GM13976 (cell line): Measurements from ENCODE around the gene FRYL.

Experiments
- DNase-seq: peaks from one replicate; pipeline ENCODE4 v3.0.0; 2012; ENCODE audit warnings: low spot score
- in situ Hi-C: fragments of 300-500 bp; cut with MboI; formaldehyde crosslinking; loops from one replicate; pipeline ENCODE4 v1.12.0; 2022; ENCODE audit warnings: low sequenced_read_pairs, mixed read lengths, inconsistent platforms; ENCODE audit not compliant: unreplicated experiment
- TF ChIP-seq, protein P1 (sequence below): IDR thresholded peaks from 2 replicates; pipeline ENCODE4 v1.5.1; 2012; ENCODE audit warnings: borderline replicate concordance, mild to moderate bottlenecking; ENCODE audit not compliant: insufficient read depth; ENCODE audit errors: extremely low read depth, missing control alignments, control extremely low read depth

The FRYL gene

DNA sequence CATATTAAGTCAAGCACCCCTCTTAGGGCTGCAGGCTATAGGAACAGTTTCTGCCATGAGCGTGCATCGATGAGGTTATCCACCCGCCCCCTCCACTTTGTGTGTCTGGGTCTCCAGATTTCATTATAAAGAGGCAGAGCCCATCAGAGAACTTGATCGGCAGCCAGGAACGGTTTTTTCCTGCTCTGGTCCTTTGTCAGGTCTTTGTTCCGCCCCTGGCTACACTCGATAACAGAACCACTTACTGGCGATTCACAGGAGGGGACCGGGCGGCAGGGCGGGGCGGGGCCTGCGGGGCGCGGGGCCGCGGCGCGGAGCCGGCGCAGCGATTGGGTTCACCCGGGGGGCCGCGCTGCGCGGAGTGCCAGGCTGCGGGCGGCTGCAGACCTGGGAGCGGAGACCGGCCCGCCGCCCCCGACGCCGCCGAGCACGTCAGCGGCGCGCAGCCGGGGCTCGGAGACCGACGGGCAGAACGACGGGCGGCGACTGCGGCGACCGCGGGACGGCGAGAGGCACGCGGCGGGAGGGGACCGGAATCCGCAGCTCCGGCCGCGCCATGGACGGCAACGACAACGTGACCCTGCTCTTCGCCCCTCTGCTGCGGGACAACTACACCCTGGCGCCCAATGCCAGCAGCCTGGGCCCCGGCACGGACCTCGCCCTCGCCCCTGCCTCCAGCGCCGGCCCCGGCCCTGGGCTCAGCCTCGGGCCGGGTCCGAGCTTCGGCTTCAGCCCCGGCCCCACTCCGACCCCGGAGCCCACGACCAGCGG lies 296.9 kb downstream of the FRYL start, which contains the start of gene SLC10A4:
Gene SLC10A4 (plus strand): TSS at position 338 of the 771 bp plus-strand sequence. CDS start 219 bp downstream, at position 557.
- TF ChIP-seq, protein P1, sequence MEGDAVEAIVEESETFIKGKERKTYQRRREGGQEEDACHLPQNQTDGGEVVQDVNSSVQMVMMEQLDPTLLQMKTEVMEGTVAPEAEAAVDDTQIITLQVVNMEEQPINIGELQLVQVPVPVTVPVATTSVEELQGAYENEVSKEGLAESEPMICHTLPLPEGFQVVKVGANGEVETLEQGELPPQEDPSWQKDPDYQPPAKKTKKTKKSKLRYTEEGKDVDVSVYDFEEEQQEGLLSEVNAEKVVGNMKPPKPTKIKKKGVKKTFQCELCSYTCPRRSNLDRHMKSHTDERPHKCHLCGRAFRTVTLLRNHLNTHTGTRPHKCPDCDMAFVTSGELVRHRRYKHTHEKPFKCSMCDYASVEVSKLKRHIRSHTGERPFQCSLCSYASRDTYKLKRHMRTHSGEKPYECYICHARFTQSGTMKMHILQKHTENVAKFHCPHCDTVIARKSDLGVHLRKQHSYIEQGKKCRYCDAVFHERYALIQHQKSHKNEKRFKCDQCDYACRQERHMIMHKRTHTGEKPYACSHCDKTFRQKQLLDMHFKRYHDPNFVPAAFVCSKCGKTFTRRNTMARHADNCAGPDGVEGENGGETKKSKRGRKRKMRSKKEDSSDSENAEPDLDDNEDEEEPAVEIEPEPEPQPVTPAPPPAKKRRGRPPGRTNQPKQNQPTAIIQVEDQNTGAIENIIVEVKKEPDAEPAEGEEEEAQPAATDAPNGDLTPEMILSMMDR, result no peak
- peak; percentile 63 for DNase-seq
- in situ Hi-C loops, result no loop called here

DNA sequence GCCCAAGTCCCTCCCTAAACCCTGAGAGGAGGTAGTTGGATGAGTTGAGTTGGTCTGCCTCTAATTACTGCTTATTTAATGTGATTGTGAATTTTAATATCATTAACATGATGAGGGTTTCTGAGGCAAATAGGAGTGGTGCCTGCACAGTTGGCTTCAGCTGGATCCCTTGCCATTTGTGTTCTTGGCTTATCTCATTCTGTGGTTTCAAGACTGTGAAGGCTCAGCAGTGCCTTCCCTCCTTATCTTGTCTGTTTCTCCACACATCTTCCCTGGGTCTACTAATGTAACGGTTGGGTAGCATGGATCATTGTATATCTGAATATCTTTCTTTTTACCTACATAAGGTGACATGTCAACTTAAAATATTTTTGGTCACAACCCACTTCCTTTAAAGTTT lies 298.5 kb downstream of the FRYL start:
- in situ Hi-C loops, result no loop called here
- no peak for DNase-seq
- TF ChIP-seq, protein P1, result no peak

DNA sequence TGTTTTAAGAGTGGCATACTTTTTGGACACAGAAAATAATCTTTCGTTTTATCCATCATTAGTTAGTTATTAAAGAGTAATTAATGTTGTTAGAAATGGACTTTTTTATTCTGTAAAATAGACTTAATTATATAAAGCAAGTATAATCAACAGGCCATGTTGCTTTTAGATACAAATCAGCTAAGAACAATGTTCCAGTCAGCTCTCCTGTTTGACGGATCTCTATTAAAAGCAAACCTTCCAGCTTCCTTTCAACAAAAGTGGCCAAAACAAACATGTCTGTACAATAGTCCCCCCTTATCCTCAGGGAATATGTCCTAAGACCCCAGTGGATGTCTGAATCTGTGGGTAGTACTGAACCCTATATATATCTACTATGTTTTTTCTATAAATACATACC lies 301.8 kb downstream of the FRYL start:
- DNase-seq, result no peak
- TF ChIP-seq, protein P1, result no peak
- in situ Hi-C loops, result no loop called here

DNA sequence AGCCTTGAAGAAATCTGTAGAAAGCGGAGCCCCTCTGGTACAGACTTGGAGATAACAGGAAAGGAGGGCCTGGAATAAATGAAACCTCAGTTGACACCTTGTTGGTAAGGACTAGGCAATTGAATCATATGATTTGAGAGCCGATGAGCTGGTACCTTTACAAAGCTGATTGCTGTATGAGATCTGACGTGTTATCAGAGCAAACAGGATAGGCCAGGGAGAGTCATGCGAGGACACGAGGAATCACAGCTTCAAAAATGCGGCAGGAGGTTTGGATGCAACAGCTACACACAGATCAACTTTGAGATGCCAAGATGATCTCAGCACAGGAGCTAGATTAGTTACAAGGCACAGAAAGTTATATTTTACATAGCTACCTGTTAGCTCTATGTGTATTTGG lies 304.3 kb downstream of the FRYL start:
- no peak for DNase-seq
- in situ Hi-C loops, result no loop called here
- TF ChIP-seq, protein P1, result no peak

DNA sequence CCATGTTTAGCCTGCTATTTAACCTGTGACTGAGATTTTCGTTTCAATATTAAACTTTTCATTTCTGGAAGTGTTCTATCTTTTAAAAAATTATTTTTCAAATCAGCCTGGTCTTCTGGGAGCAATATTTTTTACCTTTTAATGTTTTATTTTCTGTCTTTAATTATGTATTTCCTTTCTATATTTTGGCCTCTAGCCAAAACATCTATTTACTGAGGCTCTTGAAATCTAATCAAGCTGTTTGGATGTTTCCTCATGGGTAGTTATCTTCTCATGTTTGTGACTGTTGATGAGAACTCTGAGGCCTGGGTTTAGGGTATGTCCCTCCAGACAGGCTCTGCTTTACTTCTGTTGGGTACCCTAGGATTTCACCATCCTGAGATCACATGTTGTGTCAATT lies 307.3 kb downstream of the FRYL start:
- in situ Hi-C loops, result no loop called here
- TF ChIP-seq, protein P1, result no peak
- DNase-seq, result no peak

DNA sequence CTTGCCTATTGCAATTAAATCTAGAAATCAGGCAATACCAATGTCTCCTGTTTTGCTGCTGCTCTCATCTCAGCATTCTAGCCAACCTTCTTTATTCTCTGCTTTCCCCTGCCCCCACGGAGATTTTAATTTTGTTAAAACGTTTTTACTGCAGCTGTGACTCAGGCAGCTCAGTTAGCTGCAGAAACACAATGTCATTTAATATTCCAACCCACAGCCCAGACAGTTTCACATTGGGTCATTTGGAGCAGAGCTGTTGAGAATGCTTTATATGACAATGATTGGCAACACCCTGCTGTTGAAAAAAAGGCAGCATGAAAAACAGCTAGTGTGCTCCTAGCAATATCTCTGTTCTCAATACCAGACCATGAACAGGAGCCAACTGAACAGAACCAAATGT lies 309.5 kb downstream of the FRYL start:
- no peak for DNase-seq
- in situ Hi-C loops, result no loop called here
- TF ChIP-seq, protein P1, result no peak
